GM12801 (cell line): ENCODE data around the gene COPS3.

Source experiments
- CTCF ChIP-seq: IDR thresholded peaks from one replicate; pipeline ENCODE4 v1.5.1; 2011; ENCODE audit warnings: control low read depth; ENCODE audit not compliant: insufficient read length; ENCODE audit errors: extremely low read depth

The COPS3 gene

DNA sequence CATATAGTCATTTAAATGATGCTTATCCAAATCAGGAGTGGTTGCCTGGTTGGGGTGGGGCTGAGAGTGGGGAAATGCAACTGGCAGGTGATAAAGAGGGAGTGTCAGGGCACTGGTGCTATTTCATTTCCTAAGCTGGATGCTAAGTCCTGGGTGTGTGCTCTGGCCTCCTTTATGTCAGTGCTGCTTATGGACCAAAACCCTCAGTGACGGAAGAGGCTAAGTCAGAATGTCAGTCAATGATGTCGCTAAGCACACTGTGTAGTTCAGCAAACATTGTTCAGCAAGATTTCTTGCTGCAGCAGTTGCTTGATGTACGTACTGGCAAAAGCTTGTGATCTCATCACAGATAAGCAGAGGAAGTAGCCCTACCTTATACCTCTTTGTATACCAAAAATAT is 27.6 kb downstream of the COPS3 start:
- no peak for TF ChIP-seq CTCF

GRCh38 chr17:17252149-17252661 is 28.8 kb downstream of the COPS3 start:
- no peak for TF ChIP-seq CTCF

- TF ChIP-seq CTCF: no peak
These were observed 34.2 kb downstream of the COPS3 start for GRCh38 chr17:17246879-17247278.

GRCh38 chr17:17243163-17243562 is 37.9 kb downstream of the COPS3 start:
- no peak for TF ChIP-seq CTCF

- TF ChIP-seq CTCF: no peak
These were observed 38.8 kb downstream of the COPS3 start for GRCh38 chr17:17242246-17242645.

DNA sequence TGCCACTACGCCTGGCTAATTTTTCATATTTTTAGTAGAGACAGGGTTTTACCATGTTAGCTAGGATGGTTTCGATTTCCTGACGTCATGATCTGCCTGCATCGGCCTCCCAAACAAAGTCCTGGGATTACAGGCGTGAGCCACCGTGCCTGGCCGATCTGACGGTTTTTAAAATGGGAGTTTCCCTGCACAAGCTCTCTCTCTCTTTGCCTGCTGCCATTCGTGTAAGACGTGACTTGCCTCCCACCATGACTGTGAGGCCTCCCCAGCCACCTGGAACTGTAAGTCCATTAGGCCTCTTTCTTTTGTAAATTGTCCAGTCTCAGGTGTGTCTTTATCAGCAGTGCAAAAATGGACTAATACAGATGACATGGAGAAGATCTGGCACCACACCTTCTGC is 39.4 kb downstream of the COPS3 start:
- no peak for TF ChIP-seq CTCF

- TF ChIP-seq CTCF: no peak
These were observed 41.2 kb downstream of the COPS3 start for GRCh38 chr17:17239832-17240231.
